Neural cell (in vitro differentiated cells): Measurements from ENCODE around the gene RPS19BP1. TPM values are rescaled to one million over a fixed set of nuclear protein-coding genes. Genes with fewer than 3 reads are reported as not detected.

Experiments used
- H2AFZ ChIP-seq: fragments of 200-600, 300-800 bp; sonication (generic), shearing (Covaris generic); 2 replicates; pipeline ENCODE4 v1.6.0; 2014; ENCODE audit warnings: low read depth, mild to moderate bottlenecking, antibody characterized with exemption, low read length, moderate library complexity
- H3F3A ChIP-seq: fragments of 200-600 bp; shearing (Covaris generic); 2 replicates; pipeline ENCODE4 v1.6.1; 2016; ENCODE audit warnings: mild to moderate bottlenecking, moderate library complexity, mixed read lengths, antibody characterized with exemption, low read length; ENCODE audit not compliant: insufficient read depth, poor library complexity, severe bottlenecking
- H3K27ac ChIP-seq: fragments of 200-600, 300-800 bp; sonication (generic), shearing (Covaris generic); 2 replicates; pipeline ENCODE4 v1.5.1; 2014; ENCODE audit warnings: mild to moderate bottlenecking, low read length, moderate library complexity
- H3K27me3 ChIP-seq: fragments of 300-800, 200-600 bp; sonication (generic), shearing (Covaris generic); 2 replicates; pipeline ENCODE4 v1.6.0; 2014; ENCODE audit warnings: mild to moderate bottlenecking, low read depth, low read length, moderate library complexity; ENCODE audit not compliant: insufficient read depth
- H3K36me3 ChIP-seq: fragments of 300-800, 200-600 bp; sonication (generic), shearing (Covaris generic); 2 replicates; pipeline ENCODE4 v1.5.1; 2014; ENCODE audit warnings: mild to moderate bottlenecking, antibody characterized with exemption, low read length, moderate library complexity; ENCODE audit not compliant: insufficient read depth
- H3K4me2 ChIP-seq: fragments of 300-800, 200-600 bp; sonication (generic), shearing (Covaris generic); 2 replicates; pipeline ENCODE4 v1.6.0; 2014; ENCODE audit warnings: mild to moderate bottlenecking, low read length
- H3K4me3 ChIP-seq: fragments of 300-800, 200-600 bp; sonication (generic), shearing (Covaris generic); 2 replicates; pipeline ENCODE4 v1.5.1; 2014; ENCODE audit warnings: mild to moderate bottlenecking, low read length, moderate library complexity
- H3K79me2 ChIP-seq: fragments of 200-600 bp; shearing (Covaris generic); replicated peaks from 2 replicates; pipeline ENCODE4 v1.6.0; 2014; ENCODE audit warnings: mild to moderate bottlenecking, low read length, moderate library complexity; ENCODE audit not compliant: insufficient read depth
- H3K9ac ChIP-seq: fragments of 300-800, 200-600 bp; sonication (generic), shearing (Covaris generic); 2 replicates; pipeline ENCODE4 v1.6.1; 2016; ENCODE audit warnings: mild to moderate bottlenecking, low read length, mixed read lengths
- H3K9me2 ChIP-seq: fragments of 200-600 bp; shearing (Covaris generic); 2 replicates; pipeline ENCODE4 v1.6.1; 2016; ENCODE audit warnings: mild to moderate bottlenecking, low read length, mixed read lengths; ENCODE audit not compliant: insufficient read depth
- H3K9me3 ChIP-seq: fragments of 200-600, 300-800 bp; sonication (generic), shearing (Covaris generic); 2 replicates; pipeline ENCODE4 v1.6.1; 2016; ENCODE audit warnings: mild to moderate bottlenecking, mixed run types, low read length, moderate library complexity, mixed read lengths
- H4K20me1 ChIP-seq: fragments of 200-600 bp; shearing (Covaris generic); 2 replicates; pipeline ENCODE4 v1.6.1; 2016; ENCODE audit warnings: mild to moderate bottlenecking, mixed run types; ENCODE audit not compliant: insufficient read depth
- CTCF ChIP-seq: fragments of 450-650 bp; IDR thresholded peaks from 2 replicates; pipeline ENCODE4 v1.5.1; 2014; ENCODE audit warnings: antibody characterized with exemption, mild to moderate bottlenecking, moderate library complexity; ENCODE audit not compliant: poor library complexity, severe bottlenecking
- EP300 ChIP-seq: fragments of 450-650 bp; conservative IDR thresholded peaks from 2 replicates; pipeline ENCODE4 v1.6.1; 2014; ENCODE audit warnings: antibody characterized with exemption, mild to moderate bottlenecking, moderate library complexity; ENCODE audit not compliant: poor library complexity, severe bottlenecking
- EZH2 ChIP-seq: fragments of 200-600, 300-800 bp; shearing (Covaris generic), sonication (generic); IDR thresholded peaks from 2 replicates; pipeline ENCODE4 v1.6.1; 2014; ENCODE audit warnings: antibody characterized with exemption, low read length, borderline replicate concordance, mild to moderate bottlenecking; ENCODE audit not compliant: insufficient read depth, poor library complexity, severe bottlenecking
- MXI1 ChIP-seq: fragments of 450-650 bp; conservative IDR thresholded peaks from 2 replicates; pipeline ENCODE4 v1.6.1; 2014; ENCODE audit warnings: antibody characterized with exemption, mild to moderate bottlenecking; ENCODE audit not compliant: poor library complexity, severe bottlenecking
- POLR2AphosphoS5 ChIP-seq: IDR thresholded peaks from 2 replicates; pipeline ENCODE4 v1.6.1; 2012
- RAD21 ChIP-seq: fragments of 450-650 bp; conservative IDR thresholded peaks from 2 replicates; pipeline ENCODE4 v1.6.1; 2014; ENCODE audit warnings: antibody characterized with exemption, mild to moderate bottlenecking, moderate library complexity
- REST ChIP-seq: IDR thresholded peaks from 2 replicates; pipeline ENCODE4 v1.6.1; 2012; ENCODE audit warnings: borderline replicate concordance
- SMC3 ChIP-seq: fragments of 450-650 bp; conservative IDR thresholded peaks from 2 replicates; pipeline ENCODE4 v1.6.1; 2014; ENCODE audit warnings: antibody characterized with exemption, mild to moderate bottlenecking, moderate library complexity; ENCODE audit not compliant: poor library complexity
- TAF1 ChIP-seq: IDR thresholded peaks from 2 replicates; pipeline ENCODE4 v1.6.1; 2012; ENCODE audit warnings: low read depth
- polyA plus RNA-seq: library from polyadenylated mRNA; depleted of rRNA; stranded (reverse); fragments of >200 nt; gene quantifications from 2 replicates; pipeline ENCODE4 v1.2.3, GENCODE V29; 2014

The RPS19BP1 gene
- polyA plus RNA-seq, 1 donor from 2014 or later: 164 TPM

- H3K9me2 ChIP-seq: no peaks in the 10 kb centered on the region
- H3K36me3 ChIP-seq: no peaks in the 10 kb centered on the region
- H3K9ac ChIP-seq: no peak overlapping the region
- H3K4me2 ChIP-seq: no peak overlapping the region
- H3K79me2 ChIP-seq: no peaks in the 10 kb centered on the region
- H4K20me1 ChIP-seq: no peaks in the 10 kb centered on the region
- H3K4me3 ChIP-seq: no peak overlapping the region
- TF ChIP-seq CTCF (peak; percentile 81), SMC3 (peak; percentile 64), REST (no peak), RAD21 (peak; percentile 52)
- no peaks in the 10 kb centered on the region for H3F3A ChIP-seq
- H3K27me3 ChIP-seq: no peaks in the 10 kb centered on the region
- peak overlapping the region; percentile 53 for H3K27ac ChIP-seq
- no peak overlapping the region for H2AFZ ChIP-seq
- no peaks in the 10 kb centered on the region for H3K9me3 ChIP-seq
Measured at GRCh38 chr22:39496131-39496838, 36.3 kb downstream of the RPS19BP1 start.

- Histone ChIP-seq H3K4me2 (no peak overlapping the region), H3K9me3 (no peaks in the 10 kb centered on the region), H3K4me3 (no peak overlapping the region), H3F3A (no peaks in the 10 kb centered on the region), H3K9me2 (no peaks in the 10 kb centered on the region), H3K27me3 (no peaks in the 10 kb centered on the region), H3K79me2 (no peaks in the 10 kb centered on the region), H3K27ac (no peak overlapping the region), H3K36me3 (no peaks in the 10 kb centered on the region), H4K20me1 (no peaks in the 10 kb centered on the region), H3K9ac (no peak overlapping the region), H2AFZ (no peak overlapping the region)
- TF ChIP-seq REST: no peak
- no peak for TF ChIP-seq RAD21
- no peak for TF ChIP-seq MXI1
- no peak for TF ChIP-seq POLR2AphosphoS5
- TF ChIP-seq SMC3: no peak
- no peak for TF ChIP-seq EP300
- no peak for TF ChIP-seq EZH2
- TF ChIP-seq CTCF: no peak
- no peak for TF ChIP-seq TAF1
Measured at GRCh38 chr22:39494471-39495120, 38.0 kb downstream of the RPS19BP1 start.
